GM10847 (cell line): Measurements from ENCODE around the gene EFCAB10.

Experiments
- POLR2A ChIP-seq: IDR thresholded peaks from 2 replicates; pipeline ENCODE4 v1.6.1; 2011; ENCODE audit not compliant: insufficient read length; ENCODE audit errors: extremely low read depth

EFCAB10 gene, protein sequence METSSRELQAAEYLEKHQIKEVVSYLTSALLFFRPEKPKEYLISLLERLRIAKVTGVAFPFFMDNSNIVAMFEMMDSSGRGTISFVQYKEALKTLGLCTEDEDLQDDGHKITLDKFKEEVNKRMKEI

DNA sequence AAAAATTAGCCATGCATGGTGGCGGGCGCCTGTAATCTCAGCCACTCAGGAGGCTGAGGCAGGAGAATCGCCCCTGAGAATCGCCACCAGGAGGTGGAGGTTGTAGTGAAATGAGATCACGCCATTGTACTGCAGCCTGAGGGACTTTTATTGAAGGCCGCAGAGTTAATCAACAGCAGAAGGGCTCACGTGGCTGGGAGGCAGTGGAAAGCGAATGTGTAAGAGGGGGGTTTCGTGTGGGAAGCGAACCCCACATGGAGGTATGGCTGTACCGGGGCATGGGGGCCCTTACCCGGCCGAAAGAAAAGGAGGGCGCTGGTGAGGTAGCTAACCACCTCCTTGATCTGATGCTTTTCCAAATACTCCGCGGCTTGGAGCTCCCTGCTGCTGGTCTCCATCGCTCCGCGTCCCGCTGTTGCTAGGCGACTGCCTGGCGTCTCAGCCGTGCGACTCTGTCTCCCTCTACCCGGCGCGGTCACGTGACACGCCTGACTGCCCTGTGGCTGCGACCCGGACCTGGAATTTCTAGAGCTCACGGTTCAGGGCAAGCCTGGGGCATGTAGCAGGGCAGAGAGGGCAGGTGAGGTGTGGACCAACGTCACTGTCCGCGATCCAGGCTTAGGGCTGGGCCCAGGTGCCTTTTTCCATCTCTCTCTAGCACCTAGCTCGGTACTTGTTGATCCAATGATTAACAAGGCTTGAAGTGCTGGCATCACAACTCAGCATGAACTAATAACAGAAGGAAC lies at the start of gene EFCAB10:
Gene EFCAB10, minus strand, starts transcription at position 428 of the 746 bp plus-strand sequence. Its CDS starts 30 bp downstream, at position 398.
- TF ChIP-seq POLR2A = no peak

GRCh38 chr7:105625986-105626385 lies 44.7 kb upstream of the EFCAB10 start:
- no peak for TF ChIP-seq POLR2A

GRCh38 chr7:105623906-105624305 lies 42.6 kb upstream of the EFCAB10 start:
- no peak for TF ChIP-seq POLR2A

GRCh38 chr7:105623378-105623777 lies 42.1 kb upstream of the EFCAB10 start:
- TF ChIP-seq POLR2A = no peak

DNA sequence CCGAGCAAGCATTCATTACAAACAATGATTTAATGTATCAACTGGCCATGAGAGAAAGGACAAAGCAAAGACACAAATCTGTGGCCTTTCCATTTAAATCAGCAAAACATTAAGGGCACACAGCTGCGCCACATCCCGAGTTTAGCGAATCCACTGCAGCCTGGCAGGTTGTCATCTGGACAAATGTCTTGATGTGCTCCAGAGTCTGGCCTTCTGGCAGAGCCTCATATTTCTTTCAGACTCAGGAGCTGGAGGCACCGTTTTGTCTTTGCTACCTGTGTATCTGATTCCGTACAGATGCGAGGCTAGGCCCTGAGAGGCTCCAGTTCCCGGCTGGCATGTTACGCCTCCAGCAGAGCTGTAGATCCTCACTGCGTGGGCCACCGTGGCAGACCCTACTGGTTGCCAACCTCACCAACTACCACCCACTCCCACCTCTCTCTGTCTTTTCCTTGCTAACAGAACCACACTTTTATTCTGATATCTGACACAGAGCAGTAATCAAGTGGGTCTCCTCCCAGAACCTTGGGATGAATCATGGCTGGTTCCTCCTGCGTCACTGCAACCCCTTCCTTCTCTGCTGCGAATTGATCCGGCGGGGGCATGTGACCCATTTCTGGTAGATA lies 40.9 kb upstream of the EFCAB10 start:
- no peak for TF ChIP-seq POLR2A

- TF ChIP-seq POLR2A = no peak
Observed at GRCh38 chr7:105621617-105622016, 40.3 kb upstream of the EFCAB10 start.

DNA sequence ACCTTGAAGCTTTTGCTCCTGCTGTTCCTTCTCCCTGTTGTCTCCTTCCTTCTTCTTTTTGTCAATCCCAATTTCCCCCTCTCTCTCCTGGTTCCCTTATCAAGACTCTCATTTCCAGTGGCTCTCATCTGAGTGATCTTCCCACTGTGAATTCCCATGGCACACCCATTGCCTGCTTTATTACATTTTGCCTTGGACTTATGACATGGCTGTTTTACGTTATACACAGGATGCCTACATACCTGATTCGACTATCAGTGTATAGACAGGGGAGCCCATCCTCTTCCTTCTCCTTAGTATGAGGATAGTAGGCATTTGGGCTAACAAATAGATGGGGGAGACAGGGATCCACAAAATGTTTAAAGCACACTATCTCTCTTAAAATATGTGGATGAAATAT lies 39.9 kb upstream of the EFCAB10 start:
- no peak for TF ChIP-seq POLR2A

- TF ChIP-seq POLR2A = no peak
Observed at GRCh38 chr7:105619590-105619989, 38.3 kb upstream of the EFCAB10 start.

DNA sequence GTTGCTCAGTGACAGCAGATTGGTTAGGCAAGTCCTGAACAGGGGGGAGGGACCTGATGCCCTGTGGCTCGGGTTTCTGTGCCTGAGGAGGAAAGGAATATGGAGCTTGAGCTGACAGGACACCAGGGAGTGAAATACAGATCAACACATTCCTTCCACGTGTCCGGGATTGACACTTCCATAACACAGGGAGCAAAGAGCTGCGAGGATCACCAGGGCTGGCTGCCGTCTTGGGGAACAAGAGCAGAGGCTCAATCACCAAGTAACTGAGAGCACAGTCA lies 36.7 kb upstream of the EFCAB10 start:
- TF ChIP-seq POLR2A = no peak

- no peak for TF ChIP-seq POLR2A
Observed at GRCh38 chr7:105617280-105618015, 36.2 kb upstream of the EFCAB10 start.

DNA sequence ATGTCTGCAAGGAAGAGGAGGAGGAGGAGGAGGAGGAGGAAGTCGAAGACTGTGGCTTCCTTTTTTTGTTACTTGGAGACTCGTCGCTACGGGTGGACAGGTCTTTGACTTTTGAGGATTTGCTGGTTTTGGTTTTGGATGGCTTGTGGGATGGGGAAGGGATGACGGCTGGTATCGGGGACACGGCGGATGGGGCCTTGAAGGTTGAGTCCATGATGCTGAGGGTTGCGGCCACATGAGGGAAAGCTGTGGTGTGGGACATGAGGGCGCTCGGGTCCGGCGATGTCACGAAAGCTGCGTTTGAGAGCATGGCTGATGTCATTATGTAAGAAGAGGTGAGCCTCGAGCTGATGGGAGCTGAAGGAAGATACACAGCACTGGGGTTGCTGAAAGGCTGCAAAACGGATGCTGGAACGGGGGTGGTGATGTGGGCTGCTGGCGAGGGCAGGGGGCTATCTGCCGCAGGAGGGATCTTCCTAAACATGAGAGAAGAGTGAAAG lies 33.1 kb upstream of the EFCAB10 start:
- TF ChIP-seq POLR2A = no peak

DNA sequence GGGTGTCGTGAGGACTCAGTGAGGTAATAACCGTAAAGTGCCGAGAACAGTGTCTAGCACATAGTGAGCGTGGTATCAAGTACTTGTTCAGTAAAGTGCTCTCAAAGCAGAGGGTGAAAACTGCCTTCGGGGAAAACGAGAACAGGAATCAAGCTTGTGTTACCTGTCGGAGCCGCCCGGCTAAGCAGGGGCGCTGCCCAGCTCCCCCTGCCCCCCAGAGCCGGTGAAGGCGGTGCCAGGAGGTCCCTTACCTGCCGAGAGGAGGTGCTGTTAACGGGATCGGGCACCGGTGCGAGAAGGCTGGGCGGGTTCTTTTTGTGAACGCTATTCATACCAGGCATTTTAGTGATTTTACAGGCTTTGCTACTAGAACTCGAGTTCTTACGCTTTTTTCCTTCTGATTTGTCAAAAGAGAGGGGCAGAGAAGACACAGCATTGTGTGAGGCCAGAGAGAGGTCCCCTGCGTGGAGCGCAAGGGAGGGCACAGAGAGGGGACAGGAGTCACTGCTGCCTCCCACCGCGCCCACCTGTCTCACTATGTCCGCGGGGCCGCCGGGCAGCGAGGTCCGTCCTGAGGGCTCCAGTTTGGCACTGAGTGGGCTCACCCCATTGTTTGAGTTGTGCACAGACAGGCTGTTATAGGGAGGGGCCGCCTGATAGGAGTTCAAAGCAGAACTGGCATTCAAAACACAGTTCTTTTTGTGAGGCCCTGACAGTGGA lies 32.5 kb upstream of the EFCAB10 start:
- no peak for TF ChIP-seq POLR2A

DNA sequence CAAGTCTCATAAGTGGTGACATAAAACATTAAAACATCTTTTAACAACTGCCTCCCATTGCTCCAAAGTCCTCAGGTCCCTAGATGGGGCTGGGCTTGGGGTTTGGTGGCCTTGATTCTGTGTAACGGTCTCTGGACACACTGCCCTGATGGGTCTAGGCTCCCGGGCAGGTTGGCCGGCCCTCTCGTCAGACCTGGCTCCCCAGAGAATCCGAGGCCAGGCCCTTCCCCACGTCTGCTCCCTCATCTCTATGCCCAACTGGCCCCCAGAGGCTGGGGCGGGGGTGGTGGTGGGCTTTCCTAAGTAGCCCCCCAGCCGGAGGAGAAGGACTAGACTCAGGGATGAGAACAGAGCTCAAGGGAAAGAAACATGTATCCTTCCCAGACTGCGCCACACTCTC lies 31.5 kb upstream of the EFCAB10 start:
- TF ChIP-seq POLR2A = no peak

GRCh38 chr7:105611856-105612775 lies 30.8 kb upstream of the EFCAB10 start:
- no peak for TF ChIP-seq POLR2A
